ENCODE measurements around the gene GIGYF1. TPM values are rescaled to one million over a fixed set of nuclear protein-coding genes. Genes with fewer than 3 reads are reported as not detected.

The GIGYF1 gene
- total and polyA plus RNA-seq, 2 of the 13 experiments (the other 11 are each of a cell fraction or from before 2014, with no cell fraction given), result 7.6 to 16.1 TPM

- TF ChIP-seq, protein P1, sequence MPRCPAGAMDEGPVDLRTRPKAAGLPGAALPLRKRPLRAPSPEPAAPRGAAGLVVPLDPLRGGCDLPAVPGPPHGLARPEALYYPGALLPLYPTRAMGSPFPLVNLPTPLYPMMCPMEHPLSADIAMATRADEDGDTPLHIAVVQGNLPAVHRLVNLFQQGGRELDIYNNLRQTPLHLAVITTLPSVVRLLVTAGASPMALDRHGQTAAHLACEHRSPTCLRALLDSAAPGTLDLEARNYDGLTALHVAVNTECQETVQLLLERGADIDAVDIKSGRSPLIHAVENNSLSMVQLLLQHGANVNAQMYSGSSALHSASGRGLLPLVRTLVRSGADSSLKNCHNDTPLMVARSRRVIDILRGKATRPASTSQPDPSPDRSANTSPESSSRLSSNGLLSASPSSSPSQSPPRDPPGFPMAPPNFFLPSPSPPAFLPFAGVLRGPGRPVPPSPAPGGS (CRISPR knock-in tag; IDR thresholded peaks at IDR 0.05), result no peak
- TF ChIP-seq, protein P2, sequence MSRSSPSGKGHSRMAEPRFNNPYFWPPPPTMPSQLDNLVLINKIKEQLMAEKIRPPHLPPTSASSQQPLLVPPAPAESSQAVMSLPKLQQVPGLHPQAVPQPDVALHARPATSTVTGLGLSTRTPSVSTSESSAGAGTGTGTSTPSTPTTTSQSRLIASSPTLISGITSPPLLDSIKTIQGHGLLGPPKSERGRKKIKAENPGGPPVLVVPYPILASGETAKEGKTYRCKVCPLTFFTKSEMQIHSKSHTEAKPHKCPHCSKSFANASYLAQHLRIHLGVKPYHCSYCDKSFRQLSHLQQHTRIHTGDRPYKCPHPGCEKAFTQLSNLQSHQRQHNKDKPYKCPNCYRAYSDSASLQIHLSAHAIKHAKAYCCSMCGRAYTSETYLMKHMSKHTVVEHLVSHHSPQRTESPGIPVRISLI (CRISPR knock-in tag; IDR thresholded peaks at IDR 0.05; ENCODE audit: borderline replicate concordance), result no peak
- TF ChIP-seq ARNT2 (CRISPR knock-in tag; IDR thresholded peaks at IDR 0.05; ENCODE audit: low read depth) (no peak), TEAD3 (CRISPR knock-in tag; optimal IDR thresholded peaks at IDR 0.05; ENCODE audit: borderline replicate concordance) (no peak), PRPF4 (IDR thresholded peaks at IDR 0.05; ENCODE audit: low read depth, low read length, poor library complexity, severe bottlenecking) (peak; percentile 79), DNMT3B (CRISPR knock-in tag; conservative IDR thresholded peaks at IDR 0.05) (no peak), ZEB1 (IDR thresholded peaks at IDR 0.05; ENCODE audit: insufficient replicate concordance, low read depth) (no peak), ZNF3 (CRISPR knock-in tag; IDR thresholded peaks at IDR 0.05) (no peak), RAD21 (CRISPR knock-in tag; IDR thresholded peaks at IDR 0.05) (peak; percentile 73), ZNF230 (CRISPR knock-in tag; IDR thresholded peaks at IDR 0.05) (0 out of 2 replicates have a peak, but pooled peaks have one; percentile 43), ZGPAT (CRISPR knock-in tag; IDR thresholded peaks at IDR 0.05) (no peak), CTCF (CRISPR knock-in tag; IDR thresholded peaks at IDR 0.05) (peak; percentile 95), TSC22D2 (CRISPR knock-in tag; IDR thresholded peaks at IDR 0.05; ENCODE audit: borderline replicate concordance) (no peak)
- TF ChIP-seq, protein P3, sequence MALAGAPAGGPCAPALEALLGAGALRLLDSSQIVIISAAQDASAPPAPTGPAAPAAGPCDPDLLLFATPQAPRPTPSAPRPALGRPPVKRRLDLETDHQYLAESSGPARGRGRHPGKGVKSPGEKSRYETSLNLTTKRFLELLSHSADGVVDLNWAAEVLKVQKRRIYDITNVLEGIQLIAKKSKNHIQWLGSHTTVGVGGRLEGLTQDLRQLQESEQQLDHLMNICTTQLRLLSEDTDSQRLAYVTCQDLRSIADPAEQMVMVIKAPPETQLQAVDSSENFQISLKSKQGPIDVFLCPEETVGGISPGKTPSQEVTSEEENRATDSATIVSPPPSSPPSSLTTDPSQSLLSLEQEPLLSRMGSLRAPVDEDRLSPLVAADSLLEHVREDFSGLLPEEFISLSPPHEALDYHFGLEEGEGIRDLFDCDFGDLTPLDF (CRISPR knock-in tag; IDR thresholded peaks at IDR 0.05), result peak; percentile 23; the same call in 1 of the 2 replicates
- TF ChIP-seq, protein P4, sequence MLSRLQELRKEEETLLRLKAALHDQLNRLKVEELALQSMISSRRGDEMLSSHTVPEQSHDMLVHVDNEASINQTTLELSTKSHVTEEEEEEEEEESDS (CRISPR knock-in tag; IDR thresholded peaks at IDR 0.05; ENCODE audit: borderline replicate concordance), result no peak
- TF ChIP-seq, protein P5, sequence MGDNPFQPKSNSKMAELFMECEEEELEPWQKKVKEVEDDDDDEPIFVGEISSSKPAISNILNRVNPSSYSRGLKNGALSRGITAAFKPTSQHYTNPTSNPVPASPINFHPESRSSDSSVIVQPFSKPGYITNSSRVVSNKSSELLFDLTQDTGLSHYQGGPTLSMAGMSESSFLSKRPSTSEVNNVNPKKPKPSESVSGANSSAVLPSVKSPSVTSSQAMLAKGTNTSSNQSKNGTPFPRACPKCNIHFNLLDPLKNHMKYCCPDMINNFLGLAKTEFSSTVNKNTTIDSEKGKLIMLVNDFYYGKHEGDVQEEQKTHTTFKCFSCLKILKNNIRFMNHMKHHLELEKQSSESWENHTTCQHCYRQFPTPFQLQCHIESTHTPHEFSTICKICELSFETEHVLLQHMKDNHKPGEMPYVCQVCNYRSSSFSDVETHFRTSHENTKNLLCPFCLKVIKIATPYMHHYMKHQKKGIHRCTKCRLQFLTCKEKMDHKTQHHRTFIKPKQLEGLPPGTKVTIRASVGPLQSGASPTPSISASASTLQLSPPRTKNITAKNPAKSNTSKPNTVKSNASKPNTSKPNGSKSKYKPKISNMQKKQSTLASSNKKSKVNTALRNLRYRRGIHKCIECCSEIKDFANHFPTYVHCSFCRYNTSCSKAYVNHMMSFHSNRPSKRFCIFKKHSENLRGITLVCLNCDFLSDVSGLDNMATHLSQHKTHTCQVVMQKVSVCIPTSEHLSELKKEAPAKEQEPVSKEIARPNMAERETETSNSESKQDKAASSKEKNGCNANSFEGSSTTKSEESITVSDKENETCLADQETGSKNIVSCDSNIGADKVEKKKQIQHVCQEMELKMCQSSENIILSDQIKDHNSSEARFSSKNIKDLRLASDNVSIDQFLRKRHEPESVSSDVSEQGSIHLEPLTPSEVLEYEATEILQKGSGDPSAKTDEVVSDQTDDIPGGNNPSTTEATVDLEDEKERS (CRISPR knock-in tag; IDR thresholded peaks at IDR 0.05), result no peak
- TF ChIP-seq, protein P6, sequence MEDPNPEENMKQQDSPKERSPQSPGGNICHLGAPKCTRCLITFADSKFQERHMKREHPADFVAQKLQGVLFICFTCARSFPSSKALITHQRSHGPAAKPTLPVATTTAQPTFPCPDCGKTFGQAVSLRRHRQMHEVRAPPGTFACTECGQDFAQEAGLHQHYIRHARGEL (CRISPR knock-in tag; IDR thresholded peaks at IDR 0.05), result no peak
Observed at GRCh38 chr7:100691676-100692577, 2.1 kb downstream of the GIGYF1 start (continued).

Data from HepG2 (cell line).